GM21423 (cell line): Measurements from ENCODE around the gene HSPB9.

ENCODE experiments used
- ATAC-seq: cut with Tn5 transposase; IDR thresholded peaks from one replicate; pipeline ENCODE4 v1.9.1; 2021; ENCODE audit warnings: mild to moderate bottlenecking, moderate library complexity; ENCODE audit not compliant: unreplicated experiment

HSPB9 gene

GRCh38 chr17:42122371-42123303, at the start of gene HSPB9:
Gene HSPB9 (plus strand): TSS chr17:42122804. CDS start chr17:42122851, 47 bp downstream.
- no peak for ATAC-seq

- no peak for ATAC-seq
Measured at GRCh38 chr17:42075789-42076188, 46.8 kb upstream of the HSPB9 start.

- ATAC-seq = no peak
Measured at GRCh38 chr17:42076797-42077559, 45.6 kb upstream of the HSPB9 start.

- ATAC-seq = no peak
Measured at GRCh38 chr17:42077755-42078154, 44.8 kb upstream of the HSPB9 start.

- no peak for ATAC-seq
Measured at GRCh38 chr17:42078396-42079043, 44.1 kb upstream of the HSPB9 start.

GRCh38 chr17:42079541-42079940, 43.1 kb upstream of the HSPB9 start:
- no peak for ATAC-seq

- no peak for ATAC-seq
Measured at GRCh38 chr17:42081516-42082129, 41.0 kb upstream of the HSPB9 start.

GRCh38 chr17:42087042-42087701, 35.4 kb upstream of the HSPB9 start:
- no peak for ATAC-seq

GRCh38 chr17:42087736-42088705, 34.6 kb upstream of the HSPB9 start:
- ATAC-seq = no peak

- ATAC-seq = no peak
Measured at GRCh38 chr17:42088736-42089135, 33.9 kb upstream of the HSPB9 start.

- ATAC-seq = no peak
Measured at GRCh38 chr17:42090964-42091790, 31.4 kb upstream of the HSPB9 start.

GRCh38 chr17:42092939-42093338, 29.7 kb upstream of the HSPB9 start:
- no peak for ATAC-seq

- no peak for ATAC-seq
Measured at GRCh38 chr17:42094375-42095069, 28.1 kb upstream of the HSPB9 start.

GRCh38 chr17:42096360-42097111, 26.1 kb upstream of the HSPB9 start:
- no peak for ATAC-seq

GRCh38 chr17:42097691-42098631, 24.6 kb upstream of the HSPB9 start, which contains the start of gene ZNF385C:
Gene ZNF385C (minus strand): TSS chr17:42098473. CDS start chr17:42063056, 35,417 bp downstream.
- ATAC-seq = no peak
